IMR-90 (cell line): ENCODE data around the gene CRB1. TPM values are rescaled to one million over a fixed set of nuclear protein-coding genes. Genes with fewer than 3 reads are reported as not detected.

Source experiments
- ATAC-seq: fragments of 200-7000 bp; cut with Tn5 transposase; 2 replicates; pipeline ENCODE4 v1.9.1; 2020; ENCODE audit warnings: low read depth, mild to moderate bottlenecking, moderate library complexity
- BruUV-seq: library from RNA; stranded (reverse); fragments of 400-500 nt; replicated peaks from 2 replicates; lab custom pipeline; 2021; lab: Mats Ljungman, UMichigan
- CTCF ChIA-PET: fragments of 300-600 bp; formaldehyde crosslinking; extraction: SDS; loops from one replicate; lab custom pipeline; 2021; ENCODE audit warnings: antibody characterized with exemption; lab: Yijun Ruan, JAX
- POLR2A ChIA-PET: fragments of 300-600 bp; sonication (Branson Sonifier 250); formaldehyde crosslinking; loops from one replicate; lab custom pipeline; 2022; ENCODE audit warnings: antibody characterized with exemption; ENCODE audit not compliant: unreplicated experiment; lab: Charles Lee
- DNase-seq: peaks from one replicate; pipeline ENCODE4 v3.0.0; 2013
- H2AFZ ChIP-seq: replicated peaks from 2 replicates; pipeline ENCODE3; 2013; ENCODE audit warnings: low read length, mild to moderate bottlenecking; ENCODE audit not compliant: poor library complexity
- H2AK5ac ChIP-seq: 2 replicates; pipeline ENCODE4 v1.6.1; 2013; ENCODE audit warnings: low read depth, low read length, inconsistent platforms
- H2AK9ac ChIP-seq: replicated peaks from 2 replicates; pipeline ENCODE3; 2013; ENCODE audit warnings: mild to moderate bottlenecking, low read depth, low read length, moderate library complexity; ENCODE audit not compliant: poor library complexity
- H2BK120ac ChIP-seq: 2 replicates; pipeline ENCODE4 v1.6.1; 2013; ENCODE audit warnings: low read depth, low read length, inconsistent platforms
- H2BK15ac ChIP-seq: 3 replicates; pipeline ENCODE4 v1.6.1; 2013; ENCODE audit warnings: low read depth, low read length, inconsistent platforms
- H2BK20ac ChIP-seq: 2 replicates; pipeline ENCODE4 v1.6.1; 2013; ENCODE audit warnings: low read depth, mild to moderate bottlenecking, inconsistent platforms, low read length, moderate library complexity
- H2BK5ac ChIP-seq: 2 replicates; pipeline ENCODE4 v1.6.1; 2013; ENCODE audit warnings: mild to moderate bottlenecking, low read depth, low read length, inconsistent platforms; ENCODE audit not compliant: poor library complexity, severe bottlenecking
- H3K14ac ChIP-seq: replicated peaks from 2 replicates; pipeline ENCODE4 v1.6.1; 2013; ENCODE audit warnings: low read depth, low read length, inconsistent platforms
- H3K18ac ChIP-seq: 2 replicates; pipeline ENCODE4 v1.6.1; 2013; ENCODE audit warnings: low read depth, low read length, control low read depth
- H3K23ac ChIP-seq: 2 replicates; pipeline ENCODE4 v1.6.1; 2013; ENCODE audit warnings: low read depth, low read length, inconsistent platforms
- H3K27ac ChIP-seq: 2 replicates; pipeline ENCODE4 v1.5.1; 2013; ENCODE audit warnings: mild to moderate bottlenecking, control low read depth, low read length; ENCODE audit not compliant: insufficient read depth
- H3K27me3 ChIP-seq: 2 replicates; pipeline ENCODE4 v1.6.1; 2013; ENCODE audit warnings: low read length; ENCODE audit not compliant: control insufficient read depth, insufficient read depth
- H3K36me3 ChIP-seq: 2 replicates; pipeline ENCODE4 v1.6.1; 2013; ENCODE audit warnings: low read length, mixed read lengths; ENCODE audit not compliant: control insufficient read depth, insufficient read depth
- H3K4ac ChIP-seq: 2 replicates; pipeline ENCODE4 v1.6.1; 2013; ENCODE audit warnings: low read depth, low read length, inconsistent platforms
- H3K4me1 ChIP-seq: 2 replicates; pipeline ENCODE4 v1.6.1; 2013; ENCODE audit warnings: low read length, mixed read lengths; ENCODE audit not compliant: control insufficient read depth, insufficient read depth
- H3K4me2 ChIP-seq: 2 replicates; pipeline ENCODE4 v1.6.1; 2013; ENCODE audit warnings: low read depth, mild to moderate bottlenecking, control low read depth, low read length, moderate library complexity
- H3K4me3 ChIP-seq: 2 replicates; pipeline ENCODE4 v1.5.1; 2013; ENCODE audit warnings: low read depth, mild to moderate bottlenecking, control low read depth, low read length, moderate library complexity; ENCODE audit not compliant: insufficient read depth
- H3K56ac ChIP-seq: 2 replicates; pipeline ENCODE4 v1.6.1; 2013; ENCODE audit warnings: low read length, inconsistent platforms; ENCODE audit not compliant: insufficient read depth; ENCODE audit errors: extremely low read depth
- H3K79me1 ChIP-seq, 2 experiments: 2 replicates each; pipeline ENCODE4 v1.6.1; 2013; ENCODE audit warnings: low read length in 2 of 2, inconsistent platforms in 1 of 2, low read depth in 1 of 2
- H3K9ac ChIP-seq: 2 replicates; pipeline ENCODE4 v1.6.1; 2013; ENCODE audit warnings: low read depth, low read length, control low read depth
- H3K9me1 ChIP-seq: 2 replicates; pipeline ENCODE4 v1.6.1; 2013; ENCODE audit warnings: low read length, inconsistent platforms; ENCODE audit not compliant: insufficient read depth
- H3K9me3 ChIP-seq: 2 replicates; pipeline ENCODE4 v1.6.1; 2013; ENCODE audit warnings: low read length; ENCODE audit not compliant: control insufficient read depth, insufficient read depth
- H4K20me1 ChIP-seq: 2 replicates; pipeline ENCODE4 v1.6.1; 2013; ENCODE audit warnings: low read length, inconsistent platforms; ENCODE audit not compliant: insufficient read depth
- H4K5ac ChIP-seq: 2 replicates; pipeline ENCODE4 v1.6.1; 2013; ENCODE audit warnings: mild to moderate bottlenecking, low read depth, low read length, control low read depth
- H4K8ac ChIP-seq, 2 experiments: 2 replicates each; pipeline ENCODE4 v1.6.1; 2013; ENCODE audit warnings: low read depth in 2 of 2, low read length in 2 of 2, control low read depth in 1 of 2, inconsistent platforms in 1 of 2
- H4K91ac ChIP-seq: 2 replicates; pipeline ENCODE4 v1.6.1; 2013; ENCODE audit warnings: low read depth, low read length, inconsistent platforms; ENCODE audit not compliant: insufficient read depth
- FOS ChIP-seq: fragments of 150-350 bp; IDR thresholded peaks from 2 replicates; pipeline ENCODE4 v1.6.1; 2016; ENCODE audit warnings: low read depth, low read length
- POLR2A ChIP-seq: IDR thresholded peaks from 2 replicates; pipeline ENCODE4 v1.6.1; 2012; ENCODE audit warnings: mild to moderate bottlenecking, low read depth, low read length
- RAD21 ChIP-seq: IDR thresholded peaks from 2 replicates; pipeline ENCODE4 v1.6.1; 2012; ENCODE audit warnings: low read length, improper control_type of control experiment
- RCOR1 ChIP-seq: IDR thresholded peaks from 2 replicates; pipeline ENCODE4 v1.6.1; 2012; ENCODE audit warnings: mild to moderate bottlenecking, low read length, improper control_type of control experiment; ENCODE audit not compliant: insufficient replicate concordance
- WGBS, 2 experiments: methylation state at CpG; one replicate each; pipeline versions ENCODE4 v1.1.5 to v1.1.7; 2013; ENCODE audit warnings: missing lambda C conversion rate in 2 of 2; ENCODE audit not compliant: insufficient read length in 1 of 2; ENCODE audit errors: extremely low coverage in 2 of 2; 5-methylcytosine and 5-hydroxymethylcytosine counted together
- dilution Hi-C: fragments of 300-500 bp; cut with HindIII; formaldehyde crosslinking; loops from one replicate; pipeline ENCODE4 v1.14.3; 2018; ENCODE audit warnings: low sequenced_read_pairs; ENCODE audit not compliant: unreplicated experiment
- in situ Hi-C: fragments of 300-500 bp; cut with MboI; formaldehyde crosslinking; loops from 3 replicates; pipeline ENCODE4 v1.14.3; 2019; ENCODE audit warnings: low sequenced_read_pairs, inconsistent platforms, mixed read lengths
- intact Hi-C: fragments of 100-400 bp; cut with micrococcal nuclease; formaldehyde crosslinking; loops from 2 replicates; pipeline ENCODE4 v1.10.0; 2022
- polyA plus RNA-seq, 3 experiments: library from polyadenylated mRNA; depleted of rRNA; stranded (reverse); fragments of >200 nt; gene quantifications; 2 replicates each; pipeline ENCODE4 v1.2.3, GENCODE V29; 2012; ENCODE audit warnings: low replicate concordance in 1 of 3
- total RNA-seq: library from RNA; depleted of rRNA; stranded (reverse); fragments of >200 nt; gene quantifications from 2 replicates; pipeline ENCODE4 v1.2.3, GENCODE V29; 2012

The CRB1 gene
- total and polyA plus RNA-seq, 2 of the 4 experiments (the other 2 are of a cell fraction): not detected

DNA sequence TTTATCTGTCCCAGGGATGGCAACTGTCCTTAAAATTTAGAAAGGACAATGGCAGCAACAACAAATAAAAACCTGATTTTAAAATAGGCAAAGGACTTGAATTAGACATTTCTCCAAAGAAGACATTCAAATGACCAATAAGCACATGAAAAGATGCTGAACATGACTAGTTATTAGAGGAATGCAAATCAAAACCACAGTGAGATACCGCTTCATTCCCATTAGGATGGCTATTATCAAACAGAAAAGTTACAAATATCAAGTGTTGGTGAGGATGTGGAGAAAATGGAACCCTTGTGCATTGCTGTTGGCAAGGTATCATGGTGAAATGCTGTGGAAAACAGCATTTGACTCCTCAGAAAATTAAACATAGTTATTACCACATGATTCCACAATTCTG is 120.7 kb downstream of the CRB1 start:
- intact Hi-C loops (no loop called here), dilution Hi-C loops (no loop called here), in situ Hi-C loops (no loop called here)
- Histone ChIP-seq H3K4me1 (no peaks in the 10 kb centered on the region), H4K5ac (no peak overlapping the region), H2AK5ac (no peak overlapping the region), H2BK120ac (no peak overlapping the region), H3K9me3 (no peaks in the 10 kb centered on the region), H3K4ac (no peak overlapping the region), H3K9me1 (no peaks in the 10 kb centered on the region), H2AK9ac (no peak overlapping the region), H3K27me3 (no peaks in the 10 kb centered on the region; the same call in 1 of the 2 replicates), H4K20me1 (no peaks in the 10 kb centered on the region), H3K4me2 (no peak overlapping the region), H3K27ac (no peak overlapping the region), H3K4me3 (no peak overlapping the region), H4K91ac (no peak overlapping the region), H3K9ac (no peak overlapping the region), H3K18ac (no peak overlapping the region), H2AFZ (no peak overlapping the region), H2BK5ac (no peak overlapping the region), H2BK15ac (no peak overlapping the region), H3K79me1 (no peaks in the 10 kb centered on the region), H4K8ac (no peak overlapping the region), H2BK20ac (no peak overlapping the region), H3K36me3 (no peaks in the 10 kb centered on the region), H3K56ac (no peak overlapping the region), H3K14ac (no peak overlapping the region), H3K23ac (no peak overlapping the region)
- TF ChIP-seq RAD21 (no peak), FOS (no peak), RCOR1 (no peak), POLR2A (no peak)
- CTCF ChIA-PET: no interaction called here
- DNase-seq: peak; percentile 9
- no CpG with 5 or more reads among the region's 1 CpG for WGBS, 2 experiments
- no TSS peak for BruUV-seq
- POLR2A ChIA-PET: no interaction called here
- no peak for ATAC-seq
